Liver (tissue), 3 donors: ENCODE data around the gene ITPKB.

Experiments
- CTCF ChIP-seq: fragments of 150-350 bp; IDR thresholded peaks from 2 replicates; pipeline ENCODE4 v1.5.1; 2017; ENCODE audit warnings: improper control_type of control experiment, low read depth, low read length; ENCODE audit not compliant: missing input control
- EGR1 ChIP-seq, 2 donors: IDR thresholded peaks; 2 replicates each; pipeline ENCODE4 v1.6.1; 2016 to 2018; ENCODE audit warnings: antibody characterized with exemption in 2 of 2, low read depth in 2 of 2
- FOXA2 ChIP-seq: IDR thresholded peaks from 2 replicates; pipeline ENCODE4 v1.6.1; 2016; ENCODE audit warnings: antibody characterized with exemption
- GABPA ChIP-seq, 2 donors: IDR thresholded peaks in 1 of 2; conservative IDR thresholded peaks in 1 of 2; 2 replicates each; pipeline ENCODE4 v1.6.1; 2016; ENCODE audit warnings: antibody characterized with exemption in 2 of 2, mild to moderate bottlenecking in 1 of 2, moderate library complexity in 1 of 2
- JUND ChIP-seq, 2 donors: IDR thresholded peaks; 2 replicates each; pipeline ENCODE4 v1.6.1; 2016; ENCODE audit warnings: antibody characterized with exemption in 2 of 2
- MAX ChIP-seq: IDR thresholded peaks from 2 replicates; pipeline ENCODE4 v1.6.1; 2016; ENCODE audit warnings: antibody characterized with exemption
- NR2F2 ChIP-seq: IDR thresholded peaks from 2 replicates; pipeline ENCODE4 v1.6.1; 2016; ENCODE audit warnings: antibody characterized with exemption
- RAD21 ChIP-seq, 2 donors: IDR thresholded peaks; 2 replicates each; pipeline ENCODE4 v1.6.1; 2016; ENCODE audit warnings: antibody characterized with exemption in 2 of 2, mild to moderate bottlenecking in 2 of 2
- REST ChIP-seq: IDR thresholded peaks from 2 replicates; pipeline ENCODE4 v1.6.1; 2016; ENCODE audit warnings: antibody characterized with exemption, mild to moderate bottlenecking
- TAF1 ChIP-seq: conservative IDR thresholded peaks from 2 replicates; pipeline ENCODE4 v1.6.1; 2016; ENCODE audit warnings: antibody characterized with exemption, mild to moderate bottlenecking
- donor health status: healthy.
- donor health status: healthy.

- no peak for TF ChIP-seq CTCF
- TF ChIP-seq MAX: no peak
- TF ChIP-seq GABPA (IDR thresholded peaks at IDR 0.05 in 1 of 2, conservative IDR thresholded peaks at IDR 0.05 in 1 of 2): no peak
- TF ChIP-seq JUND (IDR thresholded peaks at IDR 0.05): no peak
- TF ChIP-seq RAD21 (IDR thresholded peaks at IDR 0.05): no peak
- no peak for TF ChIP-seq EGR1 (IDR thresholded peaks at IDR 0.05; ENCODE audit: low read depth in 2 of 2)
- no peak for TF ChIP-seq NR2F2
- TF ChIP-seq REST: no peak
- TF ChIP-seq FOXA2: no peak
- no peak for TF ChIP-seq TAF1
Observed at GRCh38 chr1:226619031-226619430, 120.1 kb downstream of the ITPKB start.
